HepG2 (cell line): ENCODE measurements around the gene XPOT. TPM values are rescaled to one million over a fixed set of nuclear protein-coding genes. Genes with fewer than 3 reads are reported as not detected.

Experiments
- ATAC-seq: fragments of 200-7000 bp; cut with Tn5 transposase; 3 replicates; pipeline ENCODE4 v1.9.1; 2020; ENCODE audit warnings: mild to moderate bottlenecking, moderate library complexity
- BruUV-seq: library from RNA; stranded (reverse); fragments of 400-500 nt; replicated peaks from 2 replicates; lab custom pipeline; 2021; lab: Mats Ljungman, UMichigan
- CTCF ChIA-PET: fragments of 300-600 bp; formaldehyde crosslinking; extraction: SDS; loops from one replicate; lab custom pipeline; 2021; ENCODE audit warnings: low total read pairs, inconsistent platforms, low intra/inter-chr PET ratio; lab: Yijun Ruan, JAX
- POLR2A ChIA-PET: fragments of 350-600 bp; sonication (Branson Sonifier 250); formaldehyde crosslinking; loops from one replicate; lab custom pipeline; 2020; ENCODE audit warnings: antibody characterized with exemption, inconsistent platforms; lab: Yijun Ruan, JAX
- DNase-seq: peaks from one replicate; pipeline ENCODE4 v3.0.0-alpha.2; 2015; ENCODE audit warnings: low spot score
- FAIRE-seq: peaks from 3 replicates; lab custom pipeline; 2011; peaks lifted over from hg19 to GRCh38; lab: Jason Lieb, UNC
- H2AFZ ChIP-seq: one replicate; pipeline ENCODE4 v1.6.1; 2011; ENCODE audit warnings: low read length, inconsistent platforms
- H3K27ac ChIP-seq: fragments of 300-600 bp; 3 replicates; pipeline ENCODE4 v1.8.0; 2011; ENCODE audit warnings: mixed run types, mild to moderate bottlenecking, mixed read lengths, low read length, inconsistent platforms; ENCODE audit not compliant: insufficient read depth; ENCODE audit errors: extremely low read length
- H3K27me3 ChIP-seq, 2 experiments: fragments of 200-600 bp in 1 of 2; 2 replicates in 1 of 2; 3 replicates in 1 of 2; pipeline versions ENCODE4 v1.6.0 to v1.8.0; 2011; ENCODE audit warnings: low read length in 2 of 2, mild to moderate bottlenecking in 2 of 2, moderate library complexity in 2 of 2, inconsistent platforms in 1 of 2; ENCODE audit not compliant: insufficient read depth in 2 of 2, control insufficient read depth in 1 of 2
- H3K36me3 ChIP-seq, 2 experiments: fragments of 200-600 bp in 1 of 2; replicated peaks in 1 of 2; 2 replicates in 1 of 2; 3 replicates in 1 of 2; pipeline versions ENCODE4 v1.5.1 to v1.8.0; 2011; ENCODE audit warnings: low read length in 2 of 2, inconsistent platforms in 1 of 2; ENCODE audit not compliant: insufficient read depth in 2 of 2, control insufficient read depth in 1 of 2
- H3K4me1 ChIP-seq: 2 replicates; pipeline ENCODE4 v1.5.1; 2012; ENCODE audit warnings: low read length, inconsistent platforms; ENCODE audit not compliant: insufficient read depth
- H3K4me2 ChIP-seq: 2 replicates; pipeline ENCODE4 v1.6.0; 2011; ENCODE audit warnings: low read depth, low read length, inconsistent platforms
- H3K4me3 ChIP-seq, 3 experiments: fragments of 200-600 bp in 1 of 3; sonication (generic), shearing (Covaris generic) in 1 of 3; replicated peaks in 1 of 3; 2 replicates each; pipeline ENCODE4 v1.5.1; 2011 to 2016; ENCODE audit warnings: low read length in 3 of 3, inconsistent platforms in 2 of 3, low read depth in 2 of 3, mild to moderate bottlenecking in 2 of 3, control low read depth in 1 of 3, mixed read lengths in 1 of 3; ENCODE audit not compliant: insufficient read depth in 1 of 3
- H3K79me2 ChIP-seq: one replicate; pipeline ENCODE4 v1.6.1; 2011; ENCODE audit warnings: low read length, inconsistent platforms; ENCODE audit not compliant: insufficient read depth
- H3K9ac ChIP-seq: 2 replicates; pipeline ENCODE4 v1.6.0; 2011; ENCODE audit warnings: mild to moderate bottlenecking, low read depth, low read length, inconsistent platforms; ENCODE audit not compliant: insufficient read depth
- H3K9me3 ChIP-seq: 2 replicates; pipeline ENCODE4 v1.5.1; 2012; ENCODE audit warnings: mild to moderate bottlenecking, low read length
- H4K20me1 ChIP-seq: 2 replicates; pipeline ENCODE4 v1.6.0; 2011; ENCODE audit warnings: inconsistent platforms, mild to moderate bottlenecking, low read length, moderate library complexity; ENCODE audit not compliant: insufficient read depth
- ATF5 ChIP-seq: sonication (generic); formaldehyde crosslinking; IDR thresholded peaks from 2 replicates; pipeline ENCODE4 v1.4.0; 2020; ENCODE audit warnings: mild to moderate bottlenecking, low read depth, missing genetic modification reagents
- CREM ChIP-seq, 2 experiments: sonication (generic) in 1 of 2; formaldehyde crosslinking in 1 of 2; IDR thresholded peaks; 2 replicates each; pipeline versions ENCODE4 v1.4.0 to v1.6.1; 2016 to 2020; ENCODE audit warnings: antibody characterized with exemption in 1 of 2, mild to moderate bottlenecking in 1 of 2, missing genetic modification reagents in 1 of 2
- HMG20A ChIP-seq: IDR thresholded peaks from 2 replicates; pipeline ENCODE4 v1.6.1; 2016; ENCODE audit warnings: borderline replicate concordance
- JDP2 ChIP-seq: sonication (generic); formaldehyde crosslinking; IDR thresholded peaks from 2 replicates; pipeline ENCODE4 v1.8.1; 2022; ENCODE audit warnings: missing genetic modification reagents, borderline replicate concordance
- KLF11 ChIP-seq: IDR thresholded peaks from 2 replicates; pipeline ENCODE4 v1.6.1; 2016; ENCODE audit warnings: missing compliant biosample characterization
- MIXL1 ChIP-seq: IDR thresholded peaks from 2 replicates; pipeline ENCODE4 v1.6.1; 2016
- POGZ ChIP-seq: sonication (generic); formaldehyde crosslinking; IDR thresholded peaks from 2 replicates; pipeline ENCODE4 v1.4.0; 2020; ENCODE audit warnings: mild to moderate bottlenecking, missing genetic modification reagents
- POLR2A ChIP-seq, 2 experiments: IDR thresholded peaks; 2 replicates each; pipeline ENCODE4 v1.6.1; 2011; ENCODE audit warnings: low read depth in 2 of 2, low read length in 2 of 2, mild to moderate bottlenecking in 1 of 2, moderate library complexity in 1 of 2; ENCODE audit not compliant: insufficient read depth in 1 of 2
- SMARCC2 ChIP-seq: fragments of 450-650 bp; IDR thresholded peaks from 2 replicates; pipeline ENCODE4 v1.6.1; 2017; ENCODE audit warnings: antibody characterized with exemption, mild to moderate bottlenecking
- ZNF703 ChIP-seq: sonication (generic); formaldehyde crosslinking; IDR thresholded peaks from 2 replicates; pipeline ENCODE4 v1.5.1; 2020; ENCODE audit warnings: missing genetic modification reagents, mild to moderate bottlenecking, moderate library complexity, borderline replicate concordance
- ZNF75D ChIP-seq: sonication (generic); formaldehyde crosslinking; IDR thresholded peaks from 2 replicates; pipeline ENCODE4 v1.8.1; 2023; ENCODE audit warnings: missing genetic modification reagents, mild to moderate bottlenecking, borderline replicate concordance
- WGBS: methylation state at CpG from one replicate; pipeline ENCODE4 v1.1.6; 2017; ENCODE audit warnings: low lambda C conversion rate; 5-methylcytosine and 5-hydroxymethylcytosine counted together
- in situ Hi-C: cut with HindIII; loops from 2 replicates; pipeline ENCODE4 v1.10.0; 2017; ENCODE audit warnings: low pct_unique_long_range_greater_than_20kb; ENCODE audit not compliant: extremely low pct_ligation_motif_present
- intact Hi-C: fragments of 100-400 bp; cut with micrococcal nuclease; formaldehyde crosslinking; loops from one replicate; pipeline ENCODE4 v1.10.0; 2022; ENCODE audit not compliant: unreplicated experiment
- polyA plus RNA-seq, 8 experiments: library from polyadenylated mRNA; depleted of rRNA in 3 of 8; stranded (reverse) in 7 of 8; unstranded in 1 of 8; fragments of >200 nt; fragmentation: Illumina TruSeq in 4 of 8; extraction: Trizol in 4 of 8; gene quantifications; 2 replicates each; pipeline versions ENCODE4 v1.2.1 to v1.2.3, GENCODE V29; 2011 to 2016; ENCODE audit warnings: low read depth in 4 of 8, missing spikeins in 1 of 8, mixed read lengths in 1 of 8; ENCODE audit not compliant: insufficient read depth in 1 of 8
- total RNA-seq, 5 experiments: library from RNA; depleted of rRNA; stranded (reverse); fragments of >200 nt; fragmentation: Illumina TruSeq; extraction: Trizol; gene quantifications; 2 replicates each; pipeline ENCODE4 v1.2.3, GENCODE V29; 2016; ENCODE audit warnings: low read depth in 1 of 5
- TF ChIP-seq, protein P1 (sequence below): sonication (generic); formaldehyde crosslinking; IDR thresholded peaks from 2 replicates; pipeline ENCODE4 v1.4.0; 2020; ENCODE audit warnings: missing genetic modification reagents, mild to moderate bottlenecking, borderline replicate concordance

Gene XPOT
- total and polyA plus RNA-seq, 2 of the 13 experiments (the other 11 are each of a cell fraction or from before 2014, with no cell fraction given): 93.8 to 102 TPM

- DNase-seq (no peak), ATAC-seq (no peak), FAIRE-seq (no peak)
- CTCF ChIA-PET: no interaction called here
- no peaks in the 10 kb centered on the region for H3K9me3 ChIP-seq
- in situ Hi-C loops (no loop called here), intact Hi-C loops (no loop called here)
- no peak overlapping the region for H3K4me2 ChIP-seq
- peaks cover 18 to 74% of the 10 kb centered on the region in 2 experiments for H3K36me3 ChIP-seq
- 100% methylated on average over 2 of the region's 2 CpGs for WGBS
- H2AFZ ChIP-seq: no peak overlapping the region
- H4K20me1 ChIP-seq: peaks cover 9% of the 10 kb centered on the region
- H3K4me1 ChIP-seq: peaks cover 21% of the 10 kb centered on the region
- TF ChIP-seq SMARCC2: no peak
- H3K9ac ChIP-seq: no peak overlapping the region
- H3K79me2 ChIP-seq: peaks cover 39% of the 10 kb centered on the region
- no peak overlapping the region for H3K4me3 ChIP-seq
- no TSS peak for BruUV-seq
- H3K27me3 ChIP-seq: no peaks in the 10 kb centered on the region
- POLR2A ChIA-PET: interaction anchor here (1.6 kb wide), 1 partner anchor 8 kb away, joined by 3 read pairs; the partner anchor contains the start of gene XPOT
- H3K27ac ChIP-seq: no peak overlapping the region
These were observed 8.3 kb downstream of the XPOT start for GRCh38 chr12:64412459-64412858.

DNA sequence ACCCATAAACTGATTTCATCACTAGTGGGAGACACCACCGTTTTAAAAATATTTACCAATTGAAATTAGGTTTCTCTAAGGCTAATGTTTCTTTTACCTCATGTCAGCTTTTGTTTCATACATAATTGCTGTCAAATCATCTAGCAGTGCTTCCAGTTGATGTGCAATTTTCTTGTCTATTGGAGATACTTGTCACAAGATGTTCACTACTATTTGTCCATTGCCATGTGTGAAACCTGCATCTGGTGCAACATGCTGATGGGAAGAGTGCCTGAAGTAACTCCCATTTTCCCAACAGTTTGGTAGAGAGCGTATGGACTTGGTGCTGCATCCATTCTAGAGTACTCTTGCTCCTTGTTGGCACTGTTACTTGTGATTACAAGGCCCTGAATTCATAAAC is 9.7 kb downstream of the XPOT start:
- no TSS peak for BruUV-seq
- H2AFZ ChIP-seq: no peak overlapping the region
- H3K4me2 ChIP-seq: no peak overlapping the region
- peaks cover 27% of the 10 kb centered on the region for H3K79me2 ChIP-seq
- no peak overlapping the region for H3K4me3 ChIP-seq
- FAIRE-seq: no peak
- no peak for ATAC-seq
- no peak overlapping the region for H3K9ac ChIP-seq
- no peaks in the 10 kb centered on the region for H3K9me3 ChIP-seq
- H4K20me1 ChIP-seq: peaks cover 3% of the 10 kb centered on the region; the same call in 1 of the 2 replicates
- no peak for DNase-seq
- no peak overlapping the region for H3K27ac ChIP-seq
- intact Hi-C loops: no loop called here
- ChIA-PET CTCF (no interaction called here), POLR2A (no interaction called here)
- H3K27me3 ChIP-seq: no peaks in the 10 kb centered on the region
- TF ChIP-seq, protein P1, sequence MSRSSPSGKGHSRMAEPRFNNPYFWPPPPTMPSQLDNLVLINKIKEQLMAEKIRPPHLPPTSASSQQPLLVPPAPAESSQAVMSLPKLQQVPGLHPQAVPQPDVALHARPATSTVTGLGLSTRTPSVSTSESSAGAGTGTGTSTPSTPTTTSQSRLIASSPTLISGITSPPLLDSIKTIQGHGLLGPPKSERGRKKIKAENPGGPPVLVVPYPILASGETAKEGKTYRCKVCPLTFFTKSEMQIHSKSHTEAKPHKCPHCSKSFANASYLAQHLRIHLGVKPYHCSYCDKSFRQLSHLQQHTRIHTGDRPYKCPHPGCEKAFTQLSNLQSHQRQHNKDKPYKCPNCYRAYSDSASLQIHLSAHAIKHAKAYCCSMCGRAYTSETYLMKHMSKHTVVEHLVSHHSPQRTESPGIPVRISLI (CRISPR knock-in tag): no peak
- no peak for TF ChIP-seq HMG20A (CRISPR knock-in tag)
- TF ChIP-seq CREM (IDR thresholded peaks at IDR 0.05): no peak
- TF ChIP-seq CREM (CRISPR knock-in tag; IDR thresholded peaks at IDR 0.05): no peak
- no peak for TF ChIP-seq ZNF75D
- TF ChIP-seq KLF11 (CRISPR knock-in tag): no peak
- no peak for TF ChIP-seq JDP2 (CRISPR knock-in tag)
- TF ChIP-seq POLR2A (IDR thresholded peaks at IDR 0.05; ENCODE audit: insufficient read depth in 1 of 2, low read depth in 2 of 2, low read length in 2 of 2): no peak
- TF ChIP-seq ATF5 (CRISPR knock-in tag): no peak
- TF ChIP-seq ZNF703 (CRISPR knock-in tag): no peak
- no peak for TF ChIP-seq MIXL1 (CRISPR knock-in tag)
- TF ChIP-seq POGZ: no peak
- H3K4me1 ChIP-seq: peaks cover 7% of the 10 kb centered on the region
- peaks cover 20 to 87% of the 10 kb centered on the region in 2 experiments for H3K36me3 ChIP-seq
- WGBS: 92% methylated on average over 2 of the region's 2 CpGs
- in situ Hi-C loops: no loop called here
